H1 (cell line): ENCODE measurements around the gene PTX4. TPM values are rescaled to one million over a fixed set of nuclear protein-coding genes. Genes with fewer than 3 reads are reported as not detected.

ENCODE experiments used
- CTCF ChIA-PET: fragments of 300-600 bp; sonication (Branson Sonifier 250); formaldehyde crosslinking; loops from one replicate; lab custom pipeline; 2021; ENCODE audit not compliant: partially characterized antibody; lab: Charles Lee
- POLR2A ChIA-PET: fragments of 300-600 bp; sonication (Branson Sonifier 250); formaldehyde crosslinking; loops from one replicate; lab custom pipeline; 2021; ENCODE audit warnings: inconsistent platforms; ENCODE audit not compliant: partially characterized antibody; lab: Charles Lee
- DNase-seq, 2 experiments: peaks; one replicate each; pipeline versions ENCODE4 v3.0.0 to v3.0.0-alpha.2; 2010 to 2022; ENCODE audit warnings: low spot score in 2 of 2, low read depth in 1 of 2, mixed read lengths in 1 of 2
- FAIRE-seq: peaks from 2 replicates; lab custom pipeline; 2011; peaks lifted over from hg19 to GRCh38; lab: Jason Lieb, UNC
- H2AFZ ChIP-seq: 2 replicates; pipeline ENCODE4 v1.8.1; 2012; ENCODE audit warnings: low read length, inconsistent platforms
- H2AK5ac ChIP-seq: 2 replicates; pipeline ENCODE4 v1.6.1; 2013; ENCODE audit warnings: low read depth, low read length
- H2BK120ac ChIP-seq: replicated peaks from 2 replicates; pipeline ENCODE3; 2013; ENCODE audit warnings: low read depth, low read length, inconsistent platforms
- H2BK12ac ChIP-seq: 2 replicates; pipeline ENCODE4 v1.6.1; 2013; ENCODE audit warnings: low read depth, low read length
- H2BK15ac ChIP-seq: 2 replicates; pipeline ENCODE4 v1.6.1; 2013; ENCODE audit warnings: low read length
- H2BK20ac ChIP-seq: 2 replicates; pipeline ENCODE4 v1.6.1; 2013; ENCODE audit warnings: low read length
- H2BK5ac ChIP-seq: 2 replicates; pipeline ENCODE4 v1.6.1; 2013; ENCODE audit warnings: low read depth, low read length
- H3K14ac ChIP-seq: 2 replicates; pipeline ENCODE4 v1.6.1; 2013; ENCODE audit warnings: inconsistent platforms; ENCODE audit not compliant: insufficient read length
- H3K18ac ChIP-seq: 2 replicates; pipeline ENCODE4 v1.6.1; 2013; ENCODE audit warnings: low read length; ENCODE audit errors: extremely low read depth
- H3K23ac ChIP-seq: 2 replicates; pipeline ENCODE4 v1.6.1; 2013; ENCODE audit warnings: inconsistent platforms; ENCODE audit not compliant: insufficient read length
- H3K23me2 ChIP-seq: 2 replicates; pipeline ENCODE4 v1.6.1; 2013; ENCODE audit warnings: low read depth, low read length
- H3K27ac ChIP-seq: 2 replicates; pipeline ENCODE4 v1.6.1; 2011; ENCODE audit warnings: low read depth, low read length, inconsistent platforms
- H3K27me3 ChIP-seq, 4 experiments: replicated peaks in 1 of 4; 1 replicate in 1 of 4; 2 replicates in 3 of 4; pipeline versions ENCODE4 v1.6.1 to v1.8.1; 2011 to 2013; ENCODE audit warnings: low read length in 3 of 4, mild to moderate bottlenecking in 3 of 4, inconsistent platforms in 2 of 4, mixed read lengths in 2 of 4, moderate library complexity in 1 of 4; ENCODE audit not compliant: control insufficient read depth in 3 of 4, insufficient read depth in 3 of 4; ENCODE audit errors: extremely low read depth in 1 of 4
- H3K36me3 ChIP-seq, 4 experiments: 2 replicates each; pipeline versions ENCODE4 v1.6.1 to v1.8.1; 2011 to 2013; ENCODE audit warnings: mild to moderate bottlenecking in 4 of 4, low read length in 3 of 4, moderate library complexity in 2 of 4, control low read depth in 1 of 4, inconsistent platforms in 1 of 4; ENCODE audit not compliant: insufficient read depth in 4 of 4, control insufficient read depth in 2 of 4
- H3K4ac ChIP-seq: replicated peaks from 2 replicates; pipeline ENCODE3; 2013; ENCODE audit warnings: low read length, low read depth, mixed read lengths, inconsistent platforms; ENCODE audit not compliant: insufficient read length
- H3K4me1 ChIP-seq, 4 experiments: replicated peaks in 1 of 4; 1 replicate in 1 of 4; 2 replicates in 3 of 4; pipeline versions ENCODE4 v1.6.1 to v1.8.1; 2011 to 2013; ENCODE audit warnings: low read length in 3 of 4, inconsistent platforms in 2 of 4, mixed read lengths in 1 of 4; ENCODE audit not compliant: insufficient read depth in 4 of 4, control insufficient read depth in 3 of 4
- H3K4me2 ChIP-seq, 2 experiments: 2 replicates each; pipeline versions ENCODE4 v1.6.1 to v1.8.1; 2011 to 2013; ENCODE audit warnings: low read depth in 2 of 2, low read length in 2 of 2, control low read depth in 1 of 2, inconsistent platforms in 1 of 2, mild to moderate bottlenecking in 1 of 2; ENCODE audit not compliant: insufficient read depth in 1 of 2
- H3K4me3 ChIP-seq, 4 experiments: fragments of 200-600, 300-600 bp in 1 of 4; sonication (generic), shearing (Covaris generic), sonication (Bioruptor Twin) in 1 of 4; 2 replicates each; pipeline versions ENCODE4 v1.5.1 to v1.8.1; 2011 to 2016; ENCODE audit warnings: low read length in 4 of 4, low read depth in 3 of 4, control low read depth in 2 of 4, inconsistent platforms in 2 of 4, mild to moderate bottlenecking in 2 of 4, mixed read lengths in 1 of 4, moderate library complexity in 1 of 4; ENCODE audit not compliant: insufficient read depth in 2 of 4; ENCODE audit errors: extremely low read depth in 1 of 4
- H3K56ac ChIP-seq: replicated peaks from 2 replicates; pipeline ENCODE3; 2013; ENCODE audit warnings: low read depth, mild to moderate bottlenecking, mixed read lengths, low read length, inconsistent platforms; ENCODE audit not compliant: insufficient read length
- H3K79me1 ChIP-seq: 2 replicates; pipeline ENCODE4 v1.6.1; 2013; ENCODE audit warnings: low read depth, low read length, control low read depth
- H3K79me2 ChIP-seq, 2 experiments: 2 replicates each; pipeline versions ENCODE4 v1.6.1 to v1.8.1; 2012 to 2013; ENCODE audit warnings: low read length in 2 of 2, mild to moderate bottlenecking in 2 of 2, inconsistent platforms in 1 of 2; ENCODE audit not compliant: insufficient read depth in 2 of 2, control insufficient read depth in 1 of 2
- H3K9ac ChIP-seq, 4 experiments: replicated peaks in 1 of 4; 1 replicate in 1 of 4; 2 replicates in 3 of 4; pipeline versions ENCODE4 v1.6.1 to v1.8.1; 2011 to 2013; ENCODE audit warnings: low read depth in 3 of 4, low read length in 3 of 4, control low read depth in 2 of 4, mild to moderate bottlenecking in 2 of 4, moderate library complexity in 2 of 4, inconsistent platforms in 1 of 4; ENCODE audit errors: extremely low read depth in 1 of 4
- H3K9me3 ChIP-seq, 2 experiments: 2 replicates each; pipeline versions ENCODE4 v1.6.1 to v1.8.1; 2012 to 2013; ENCODE audit warnings: mild to moderate bottlenecking in 2 of 2, moderate library complexity in 2 of 2, control low read depth in 1 of 2, inconsistent platforms in 1 of 2, low read depth in 1 of 2, low read length in 1 of 2, mixed read lengths in 1 of 2; ENCODE audit not compliant: insufficient read depth in 2 of 2
- H4K20me1 ChIP-seq, 2 experiments: replicated peaks in 1 of 2; 2 replicates each; pipeline versions ENCODE3 to v1.8.1; 2011 to 2013; ENCODE audit warnings: inconsistent platforms in 2 of 2, low read length in 2 of 2, mild to moderate bottlenecking in 1 of 2; ENCODE audit not compliant: insufficient read depth in 2 of 2, control insufficient read depth in 1 of 2
- H4K5ac ChIP-seq: 2 replicates; pipeline ENCODE4 v1.6.1; 2013; ENCODE audit warnings: low read length, low read depth, mixed read lengths, inconsistent platforms; ENCODE audit not compliant: insufficient read length
- H4K8ac ChIP-seq: 2 replicates; pipeline ENCODE4 v1.8.0; 2013; ENCODE audit warnings: mild to moderate bottlenecking, moderate library complexity, low read length, inconsistent platforms; ENCODE audit not compliant: insufficient read depth; ENCODE audit errors: extremely low read depth
- H4K91ac ChIP-seq: replicated peaks from 2 replicates; pipeline ENCODE3; 2013; ENCODE audit warnings: low read length, mixed read lengths, inconsistent platforms; ENCODE audit not compliant: insufficient read length
- E2F6 ChIP-seq: IDR thresholded peaks from 2 replicates; pipeline ENCODE4 v1.6.1; 2012; ENCODE audit warnings: inconsistent platforms
- WGBS, 2 experiments: shearing (Covaris generic) in 1 of 2; methylation state at CpG; one replicate each; pipeline versions ENCODE4 v1.1.6 to v1.1.7; 2013 to 2015; ENCODE audit warnings: low lambda C conversion rate in 2 of 2, mixed read lengths in 2 of 2, inconsistent platforms in 1 of 2, low coverage in 1 of 2, missing lambda C conversion rate in 1 of 2; ENCODE audit not compliant: insufficient replicate concordance in 2 of 2, insufficient coverage in 1 of 2, insufficient read length in 1 of 2; ENCODE audit errors: extremely low coverage in 1 of 2, missing lambda C conversion rate in 1 of 2; 5-methylcytosine and 5-hydroxymethylcytosine counted together
- polyA plus RNA-seq, 7 experiments: library from polyadenylated mRNA; depleted of rRNA in 3 of 7; stranded (reverse) in 5 of 7; unstranded in 2 of 7; fragments of >200 nt in 5 of 7; fragments of 200-250 nt in 2 of 7; gene quantifications; 1 replicate in 5 of 7; 2 replicates in 1 of 7; 4 replicates in 1 of 7; pipeline versions ENCODE4 v1.2.1 to v1.2.3, GENCODE V29; 2011 to 2013; ENCODE audit warnings: missing spikeins in 2 of 7, mixed read lengths in 2 of 7
- total RNA-seq: library from RNA; stranded (reverse); fragmentation: NEBNext Ultra II Directional; extraction: Animal tissue kit (Norgen Biotek cat#: 25700); gene quantifications from 2 replicates; pipeline ENCODE4 v1.2.1, GENCODE V29; 2021

PTX4 gene
- total and polyA plus RNA-seq, 2 of the 8 experiments (the other 6 are each of a cell fraction or from before 2014, with no cell fraction given), result not detected

- Histone ChIP-seq H3K23ac (no peak overlapping the region), H3K27ac (no peak overlapping the region; the same call in 1 of the 2 replicates), H2BK20ac (no peak overlapping the region), H3K36me3 (no peaks in the 10 kb centered on the region; a peak in 2 of 8 replicates), H3K23me2 (no peaks in the 10 kb centered on the region), H3K9me3 (no peaks in the 10 kb centered on the region), H3K4ac (no peak overlapping the region), H4K91ac (no peak overlapping the region), H4K8ac (peak overlapping the region; percentile 35; the same call in 1 of the 2 replicates), H2BK15ac (no peak overlapping the region), H2AFZ (no peak overlapping the region), H3K18ac (no peak overlapping the region), H3K79me1 (no peaks in the 10 kb centered on the region), H3K4me3 (no peak overlapping the region), H3K79me2 (no peaks in the 10 kb centered on the region), H3K9ac (no peak overlapping the region), H4K5ac (no peak overlapping the region), H2BK5ac (no peak overlapping the region), H3K14ac (no peak overlapping the region), H2BK12ac (no peak overlapping the region), H4K20me1 (peaks cover 2 to 7% of the 10 kb centered on the region in 2 experiments), H3K4me1 (no peaks in the 10 kb centered on the region; a peak in 1 of 7 replicates), H2BK120ac (no peak overlapping the region), H3K56ac (no peak overlapping the region), H3K4me2 (no peak overlapping the region), H3K27me3 (no peaks in the 10 kb centered on the region), H2AK5ac (no peak overlapping the region)
- ChIA-PET POLR2A (no interaction called here), CTCF (interaction anchor here (1.3 to 3.2 kb wide), 2 partner anchors 8 to 19 kb away, joined by 3 to 11 read pairs; no protein-coding TSS in a partner anchor)
- no peak for TF ChIP-seq E2F6
- WGBS, 2 experiments, result 88% methylated on average over 25 of the region's 27 CpGs; no CpG with 5 or more reads in 1 of the 2 experiments
- no peak for DNase-seq
- no peak for FAIRE-seq
Observed at GRCh38 chr16:1530349-1530882, 41.7 kb upstream of the PTX4 start.
